ENCODE results near the gene TADA2B. TPM values are rescaled to one million over a fixed set of nuclear protein-coding genes. Genes with fewer than 3 reads are reported as not detected.

TADA2B gene
- total and polyA plus RNA-seq, 2 experiments from 2014 or later: 15.4 to 20.1 TPM

DNA sequence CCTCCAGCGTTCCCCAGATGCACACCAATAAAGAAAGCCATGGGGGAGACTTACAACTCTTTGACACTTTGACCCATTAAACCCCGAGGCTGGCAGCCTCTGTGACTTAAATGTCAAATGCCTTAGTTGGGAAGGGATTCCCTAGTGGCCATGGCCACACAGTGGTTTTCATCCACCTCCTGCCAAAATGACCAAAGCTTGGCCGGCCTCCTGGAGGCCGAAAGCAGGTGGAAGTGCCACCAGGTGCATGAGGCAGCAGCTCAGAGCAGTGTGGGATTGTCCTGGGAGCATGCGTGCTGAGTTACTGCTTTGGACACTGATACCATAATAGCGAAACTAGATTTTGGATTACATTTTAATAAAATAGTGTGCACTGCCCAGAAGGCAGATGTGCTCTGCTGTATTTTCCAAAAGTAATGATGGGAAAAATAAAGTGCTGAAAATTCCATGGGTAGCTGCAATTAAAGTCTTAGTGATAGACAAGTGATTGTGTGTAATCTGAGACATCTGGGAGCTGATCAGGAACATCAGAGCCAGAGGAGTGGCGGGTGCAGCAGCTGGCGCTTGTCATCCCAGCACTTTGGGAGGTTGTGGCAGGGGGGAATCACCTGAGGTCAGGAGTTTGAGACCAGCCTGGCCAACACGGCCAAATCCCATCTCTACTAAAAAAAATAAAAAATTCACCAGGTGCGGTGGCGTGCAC lies 39.8 kb upstream of the TADA2B start:
- Histone ChIP-seq H3K79me2 (peaks cover 11% of the 10 kb centered on the region), H3K27me3 (no peaks in the 10 kb centered on the region), H3K4me1 (ENCODE audit: insufficient read depth) (peaks cover 4% of the 10 kb centered on the region), H2AFZ (no peak overlapping the region), H4K20me1 (ENCODE audit: insufficient read depth, poor library complexity, severe bottlenecking) (peaks cover 4% of the 10 kb centered on the region), H3K4me2 (no peak overlapping the region), H3K9me2 (replicated peaks; ENCODE audit: insufficient read depth) (no peaks in the 10 kb centered on the region), H3K27ac (no peak overlapping the region), H3K36me3 (replicated peaks; ENCODE audit: insufficient read depth, low read depth) (no peaks in the 10 kb centered on the region), H3K4me3 (no peak overlapping the region), H3K9me3 (ENCODE audit: low read depth) (no peaks in the 10 kb centered on the region)
- WGBS (ENCODE audit: low lambda C conversion rate, missing lambda C conversion rate): 83% methylated on average over 11 of the region's 11 CpGs
- DNase-seq (ENCODE audit: low spot score): no peak
- TF ChIP-seq EZH2 (IDR thresholded peaks at IDR 0.05; ENCODE audit: borderline replicate concordance): no peak
- TF ChIP-seq, protein P1, sequence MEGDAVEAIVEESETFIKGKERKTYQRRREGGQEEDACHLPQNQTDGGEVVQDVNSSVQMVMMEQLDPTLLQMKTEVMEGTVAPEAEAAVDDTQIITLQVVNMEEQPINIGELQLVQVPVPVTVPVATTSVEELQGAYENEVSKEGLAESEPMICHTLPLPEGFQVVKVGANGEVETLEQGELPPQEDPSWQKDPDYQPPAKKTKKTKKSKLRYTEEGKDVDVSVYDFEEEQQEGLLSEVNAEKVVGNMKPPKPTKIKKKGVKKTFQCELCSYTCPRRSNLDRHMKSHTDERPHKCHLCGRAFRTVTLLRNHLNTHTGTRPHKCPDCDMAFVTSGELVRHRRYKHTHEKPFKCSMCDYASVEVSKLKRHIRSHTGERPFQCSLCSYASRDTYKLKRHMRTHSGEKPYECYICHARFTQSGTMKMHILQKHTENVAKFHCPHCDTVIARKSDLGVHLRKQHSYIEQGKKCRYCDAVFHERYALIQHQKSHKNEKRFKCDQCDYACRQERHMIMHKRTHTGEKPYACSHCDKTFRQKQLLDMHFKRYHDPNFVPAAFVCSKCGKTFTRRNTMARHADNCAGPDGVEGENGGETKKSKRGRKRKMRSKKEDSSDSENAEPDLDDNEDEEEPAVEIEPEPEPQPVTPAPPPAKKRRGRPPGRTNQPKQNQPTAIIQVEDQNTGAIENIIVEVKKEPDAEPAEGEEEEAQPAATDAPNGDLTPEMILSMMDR (IDR thresholded peaks at IDR 0.05; ENCODE audit: poor library complexity): no peak
- no peak for TF ChIP-seq EZH2phosphoT487 (IDR thresholded peaks at IDR 0.05; ENCODE audit: low read depth, severe bottlenecking, unreplicated experiment)

DNA sequence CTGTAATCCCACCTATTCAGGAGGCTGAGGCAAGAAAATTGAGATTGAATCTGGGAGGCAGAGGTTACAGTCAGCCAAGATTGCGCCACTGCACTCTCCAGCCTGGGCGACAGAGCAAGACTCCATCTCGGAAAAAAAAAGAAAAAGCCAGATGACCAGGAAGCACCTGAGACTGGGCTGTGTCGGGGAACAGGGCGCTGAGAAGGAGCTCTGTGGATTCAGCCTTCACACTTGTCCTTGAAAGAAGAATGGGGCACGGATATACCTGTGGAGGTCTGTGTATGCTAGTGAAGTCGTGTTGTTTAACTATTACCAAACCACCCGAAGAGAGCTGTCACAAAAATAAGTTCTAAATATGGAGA lies 39.3 kb upstream of the TADA2B start:
- Histone ChIP-seq H3K4me3 (no peak overlapping the region), H3K4me2 (no peak overlapping the region), H3K9me2 (replicated peaks; ENCODE audit: insufficient read depth) (no peaks in the 10 kb centered on the region), H3K27ac (peak overlapping the region; percentile 47), H4K20me1 (ENCODE audit: insufficient read depth, poor library complexity, severe bottlenecking) (peaks cover 4% of the 10 kb centered on the region), H3K36me3 (replicated peaks; ENCODE audit: insufficient read depth, low read depth) (no peaks in the 10 kb centered on the region), H3K27me3 (no peaks in the 10 kb centered on the region), H3K9me3 (ENCODE audit: low read depth) (no peaks in the 10 kb centered on the region), H3K4me1 (ENCODE audit: insufficient read depth) (peaks cover 4% of the 10 kb centered on the region), H3K79me2 (peaks cover 12% of the 10 kb centered on the region), H2AFZ (no peak overlapping the region)
- 85% methylated on average over 8 of the region's 8 CpGs for WGBS (ENCODE audit: low lambda C conversion rate, missing lambda C conversion rate)
- no peak for TF ChIP-seq EZH2phosphoT487 (IDR thresholded peaks at IDR 0.05; ENCODE audit: low read depth, severe bottlenecking, unreplicated experiment)
- TF ChIP-seq EZH2 (IDR thresholded peaks at IDR 0.05; ENCODE audit: borderline replicate concordance): no peak
- TF ChIP-seq, protein P1 (IDR thresholded peaks at IDR 0.05; ENCODE audit: poor library complexity): no peak
- DNase-seq (ENCODE audit: low spot score): no peak

DNA sequence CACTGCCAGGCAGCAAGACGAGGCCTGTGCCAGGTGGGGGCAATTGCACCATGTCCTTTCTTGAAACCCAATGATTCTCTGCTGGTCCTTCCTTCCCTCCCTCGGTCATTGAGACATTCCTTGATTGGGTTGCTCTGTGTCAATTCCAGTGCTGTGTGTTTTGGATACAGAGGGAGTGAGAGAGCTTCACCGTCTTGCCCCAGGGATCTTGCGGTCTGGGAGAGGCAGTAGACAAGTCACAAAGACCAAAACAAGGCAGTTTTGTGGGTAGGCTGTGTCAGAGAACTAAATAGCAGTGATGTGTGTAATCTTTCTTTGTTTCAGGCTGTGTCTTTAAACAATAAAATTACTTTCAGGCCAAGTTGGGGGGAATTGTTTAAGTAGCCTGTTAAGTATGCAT lies 38.8 kb upstream of the TADA2B start:
- no peak for DNase-seq (ENCODE audit: low spot score)
- Histone ChIP-seq H3K9me3 (ENCODE audit: low read depth) (no peaks in the 10 kb centered on the region), H2AFZ (no peak overlapping the region), H3K4me2 (no peak overlapping the region), H3K79me2 (peaks cover 15% of the 10 kb centered on the region), H3K27ac (peak overlapping the region; percentile 47), H3K9me2 (replicated peaks; ENCODE audit: insufficient read depth) (no peaks in the 10 kb centered on the region), H3K27me3 (no peaks in the 10 kb centered on the region), H3K4me3 (no peak overlapping the region), H3K4me1 (ENCODE audit: insufficient read depth) (peaks cover 4% of the 10 kb centered on the region), H4K20me1 (ENCODE audit: insufficient read depth, poor library complexity, severe bottlenecking) (peaks cover 4% of the 10 kb centered on the region), H3K36me3 (replicated peaks; ENCODE audit: insufficient read depth, low read depth) (no peaks in the 10 kb centered on the region)
- TF ChIP-seq, protein P1 (IDR thresholded peaks at IDR 0.05; ENCODE audit: poor library complexity): no peak
- TF ChIP-seq EZH2 (IDR thresholded peaks at IDR 0.05; ENCODE audit: borderline replicate concordance) (no peak), EZH2phosphoT487 (IDR thresholded peaks at IDR 0.05; ENCODE audit: low read depth, severe bottlenecking, unreplicated experiment) (no peak)
- WGBS (ENCODE audit: low lambda C conversion rate, missing lambda C conversion rate): 69% methylated on average over 4 of the region's 4 CpGs

Measured in hepatocyte (in vitro differentiated cells).